ENCODE results near the gene ATP10A. TPM values are rescaled to one million over a fixed set of nuclear protein-coding genes. Genes with fewer than 3 reads are reported as not detected.

ATP10A gene
- total RNA-seq, 1 experiment from 2014 or later = 0.02 TPM

- no peaks in the 10 kb centered on the region for H4K20me1 ChIP-seq (ENCODE audit: insufficient read depth)
- no TSS peak for BruUV-seq (replicated peaks)
- POLR2A ChIA-PET = no interaction called here
- H3K4me2 ChIP-seq (ENCODE audit: low read length) = no peak overlapping the region
- no peak for ATAC-seq
- peaks cover 0 to 34% of the 10 kb centered on the region in 2 experiments; a peak in 2 of 4 replicates for H3K9me3 ChIP-seq (ENCODE audit: control insufficient read depth in 1 of 2, insufficient read depth in 1 of 2, low read depth in 1 of 2, low read length in 2 of 2)
- intact Hi-C loops (cut with micrococcal nuclease) = no loop called here
- DNase-seq (ENCODE audit: low read depth, low spot score) = no peak
- no peak overlapping the region for H3K4me3 ChIP-seq (replicated peaks in 1 of 2; ENCODE audit: low read depth in 1 of 2, low read length in 2 of 2)
- H3K79me2 ChIP-seq (ENCODE audit: insufficient read depth, low read length) = no peaks in the 10 kb centered on the region
- no peak overlapping the region for H3K27ac ChIP-seq (ENCODE audit: low read depth, low read length)
- H3K4me1 ChIP-seq (ENCODE audit: control insufficient read depth in 1 of 2, insufficient read depth in 2 of 2, low read length in 2 of 2) = no peaks in the 10 kb centered on the region
- H3K27me3 ChIP-seq (ENCODE audit: insufficient read depth, low read length) = no peaks in the 10 kb centered on the region
- no peaks in the 10 kb centered on the region for H3K9me2 ChIP-seq (ENCODE audit: insufficient read depth)
- no peak overlapping the region for H3K9ac ChIP-seq (ENCODE audit: low read length)
- RAD21 ChIA-PET (ENCODE audit: low non-redundant PET in 1 of 2, low total read pairs in 2 of 2, uncharacterized antibody in 2 of 2, unreplicated experiment in 2 of 2) = no interaction called here
- CTCF ChIA-PET = no interaction called here
- TF ChIP-seq MAX (IDR thresholded peaks at IDR 0.05) (no peak), SRF (IDR thresholded peaks at IDR 0.05; ENCODE audit: low read depth) (no peak), SIN3A (IDR thresholded peaks at IDR 0.05; ENCODE audit: low read depth) (no peak), YY1 (IDR thresholded peaks at IDR 0.05; ENCODE audit: extremely low read depth, insufficient replicate concordance, low read depth, low read length) (no peak), EZH2phosphoT487 (IDR thresholded peaks at IDR 0.05; ENCODE audit: borderline replicate concordance) (no peak), POLR2AphosphoS5 (IDR thresholded peaks at IDR 0.05; ENCODE audit: low read depth, low read length) (no peak), EZH2 (IDR thresholded peaks at IDR 0.05) (no peak), CBX3 (IDR thresholded peaks at IDR 0.05; ENCODE audit: low read depth) (no peak), ZBTB33 (IDR thresholded peaks at IDR 0.05; ENCODE audit: extremely low read depth, insufficient replicate concordance, low read length) (no peak), FOSL1 (IDR thresholded peaks at IDR 0.05; ENCODE audit: low read depth) (no peak)
- no peaks in the 10 kb centered on the region for H3K36me3 ChIP-seq (ENCODE audit: control insufficient read depth in 1 of 2, insufficient read depth in 2 of 2, low read length in 2 of 2)
- H2AFZ ChIP-seq (ENCODE audit: low read depth, low read length, poor library complexity, severe bottlenecking) = no peak overlapping the region
Measured at GRCh38 chr15:25664761-25665160, 198.4 kb downstream of the ATP10A start.
